GM21717 (cell line): ENCODE measurements around the gene CENPH.
"Not testable (repeated sequence)": the region's sequence is repeated elsewhere in the genome, so short reads cannot be mapped to it uniquely, and the experiment has no call there.

ENCODE experiments used
- ATAC-seq: cut with Tn5 transposase; IDR thresholded peaks from one replicate; pipeline ENCODE4 v1.9.1; 2021; ENCODE audit warnings: mild to moderate bottlenecking, moderate library complexity; ENCODE audit not compliant: unreplicated experiment

The CENPH gene

DNA sequence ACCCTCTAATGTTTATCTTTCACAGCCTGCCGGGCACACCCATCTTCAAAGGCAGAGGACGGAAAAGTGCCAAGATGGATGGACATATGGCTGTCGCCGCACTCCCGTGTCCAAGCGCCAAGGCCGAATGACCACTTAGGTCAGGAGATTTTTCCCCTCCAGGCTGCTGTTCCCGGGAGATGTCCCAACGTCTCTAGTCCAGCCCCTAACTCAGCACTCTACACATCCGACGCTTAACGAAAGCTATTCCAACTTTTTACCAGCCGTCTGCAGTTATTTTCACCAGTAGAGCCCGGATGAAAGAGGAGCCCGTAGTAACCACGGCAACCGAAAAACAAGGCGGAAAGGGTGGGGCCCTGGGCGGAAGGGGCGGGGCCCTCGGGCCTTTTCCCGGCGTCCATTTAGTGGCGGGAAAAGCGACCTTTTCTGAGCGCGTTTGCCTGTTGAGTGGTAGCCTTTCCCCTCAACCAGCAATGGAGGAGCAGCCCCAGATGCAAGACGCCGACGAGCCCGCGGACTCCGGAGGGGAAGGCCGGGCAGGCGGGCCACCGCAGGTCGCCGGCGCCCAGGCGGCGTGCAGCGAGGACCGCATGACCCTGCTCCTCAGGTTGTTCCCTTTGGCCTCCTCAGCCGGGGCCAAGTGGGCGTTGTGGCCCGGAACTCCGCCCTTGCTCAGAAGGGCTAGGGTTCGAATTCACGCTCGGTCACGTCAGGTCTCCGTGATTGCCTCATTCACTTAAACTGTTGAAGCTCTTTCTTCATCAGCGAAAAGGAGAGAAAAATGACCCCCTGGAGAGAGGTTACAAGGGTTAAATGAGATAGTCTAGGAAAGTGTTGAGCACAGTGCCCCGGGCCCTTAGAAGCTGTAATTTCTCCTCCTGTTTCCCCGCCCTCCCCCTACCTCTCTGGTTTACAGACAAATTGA lies at the start of gene CENPH:
Gene CENPH, plus strand, starts transcription at position 422 of the 925 bp plus-strand sequence. Its CDS starts 52 bp downstream, at position 474.
- ATAC-seq: peak; percentile 97

DNA sequence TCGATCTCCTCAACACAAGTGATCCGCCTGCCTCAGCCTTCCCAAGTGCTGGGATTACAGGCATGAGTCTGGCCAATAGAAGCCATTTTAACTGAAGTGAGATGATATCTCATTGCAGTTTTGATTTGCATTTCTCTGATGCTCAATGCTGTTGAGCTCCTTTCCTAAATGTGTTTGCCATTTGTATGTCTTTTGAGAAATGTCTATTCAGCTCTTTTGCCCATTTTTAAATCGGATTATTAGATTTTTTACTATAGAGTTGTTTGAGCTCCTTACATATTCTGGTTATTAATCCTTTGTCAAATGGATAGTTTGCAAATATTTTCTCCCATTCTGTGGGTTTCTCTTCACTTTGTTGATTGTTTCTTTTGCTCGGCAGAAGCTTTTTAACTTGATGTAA lies 49.1 kb upstream of the CENPH start:
- ATAC-seq: not testable (repeated sequence)

DNA sequence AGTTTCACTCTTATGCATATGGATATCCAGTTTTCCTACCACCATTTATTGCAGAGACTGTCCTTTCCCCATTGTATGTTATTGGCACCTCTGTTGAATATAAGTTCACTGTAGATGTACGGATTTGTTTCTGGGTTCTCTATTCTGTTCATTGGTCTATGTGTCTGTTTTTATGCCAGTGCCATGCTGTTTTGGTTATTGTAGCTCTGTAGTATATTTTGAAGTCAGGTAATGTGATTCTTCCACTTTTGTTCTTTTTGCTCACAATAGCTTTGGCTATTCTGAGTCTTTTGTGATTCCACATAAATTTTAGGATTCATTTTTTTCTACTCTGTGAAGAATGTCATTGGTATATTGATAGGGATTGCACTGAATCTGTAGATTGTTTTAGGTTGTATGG lies 48.6 kb upstream of the CENPH start:
- no peak for ATAC-seq

DNA sequence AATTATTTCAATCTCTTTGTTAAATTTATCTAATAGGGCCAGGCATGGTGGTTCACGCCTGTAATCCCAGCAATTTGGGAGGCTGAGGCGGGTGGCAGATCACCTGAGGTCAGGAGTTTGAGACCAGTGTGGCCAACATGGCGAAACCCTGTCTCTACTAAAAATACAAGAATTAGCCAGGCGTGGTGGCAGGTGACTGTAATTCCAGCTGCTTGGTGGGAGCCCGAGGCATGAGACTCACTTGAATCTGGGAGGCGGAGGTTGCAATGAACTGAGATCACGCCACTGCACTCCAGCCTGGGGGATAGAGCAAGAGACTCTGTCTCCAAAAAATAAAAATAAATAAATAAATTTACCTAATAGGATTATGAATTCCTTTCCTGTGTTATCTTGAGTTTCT lies 40.8 kb upstream of the CENPH start:
- not testable (repeated sequence) for ATAC-seq

DNA sequence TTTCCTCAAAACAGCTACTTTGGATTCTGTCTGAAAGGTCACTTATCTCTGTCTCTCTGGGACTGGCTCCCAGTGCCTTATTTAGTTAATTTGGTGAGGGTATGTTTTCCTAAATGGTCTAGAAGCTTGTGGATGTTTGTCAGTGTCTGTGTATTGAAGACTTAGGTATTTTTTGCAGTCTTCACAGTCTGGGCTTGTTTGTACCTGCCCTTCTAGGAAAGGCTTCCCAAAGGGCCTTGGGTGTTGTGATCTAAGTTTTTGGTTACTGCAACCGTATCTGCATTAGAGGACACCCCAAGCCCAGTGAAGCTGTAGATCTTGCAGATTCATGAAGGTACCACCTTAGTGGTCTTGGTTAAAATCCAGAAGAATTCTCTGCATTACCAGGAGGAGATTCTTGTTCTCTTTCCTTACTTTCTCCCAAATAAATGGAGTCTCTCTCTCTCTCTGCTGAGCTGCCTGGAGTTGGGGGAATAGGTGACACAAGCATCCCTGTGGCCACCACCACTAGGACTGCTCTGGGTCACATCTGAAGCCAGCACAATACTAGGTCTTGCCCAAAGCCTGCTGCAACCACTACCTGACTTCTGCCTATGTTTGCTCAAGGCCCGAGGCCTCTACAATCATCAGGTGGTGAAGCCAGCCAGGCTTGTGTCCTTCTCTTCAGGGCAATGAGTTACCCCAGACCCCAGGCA lies 40.3 kb upstream of the CENPH start:
- no peak for ATAC-seq

DNA sequence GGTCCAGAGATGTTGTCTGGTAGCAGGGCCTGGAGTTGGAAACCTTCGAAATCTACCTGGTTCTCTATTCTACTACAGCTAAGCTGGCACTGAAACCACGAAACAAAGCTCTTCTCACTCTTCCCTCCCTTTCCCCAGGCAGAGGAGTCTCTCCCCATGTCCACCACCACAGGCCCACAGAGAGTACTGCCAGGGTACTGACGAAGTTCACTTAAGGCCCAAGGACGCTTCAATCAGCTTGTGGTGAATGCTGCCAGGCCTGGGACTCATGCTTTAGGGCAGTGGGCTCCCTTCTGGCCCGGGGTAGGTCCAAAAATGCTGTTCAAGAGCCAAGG lies 39.7 kb upstream of the CENPH start:
- no peak for ATAC-seq

DNA sequence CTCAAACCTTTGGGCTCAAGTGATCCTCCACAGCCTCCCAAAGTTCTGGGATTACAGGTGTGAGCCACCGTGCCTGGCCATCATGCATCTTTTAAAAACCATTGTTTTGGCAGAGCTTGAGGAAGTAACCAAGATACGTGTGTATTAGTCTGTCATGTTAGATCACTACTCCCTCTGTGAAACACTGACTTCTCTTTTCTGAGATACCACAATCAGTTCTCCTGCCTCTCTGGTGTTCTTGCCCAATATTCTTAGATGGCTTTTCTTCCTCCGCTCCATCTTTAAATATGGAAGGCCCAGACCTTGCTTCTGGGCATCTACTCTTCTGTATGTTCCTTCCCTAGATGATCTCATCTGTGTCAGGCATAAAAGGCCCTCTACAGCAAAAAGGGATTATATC lies 36.7 kb upstream of the CENPH start:
- ATAC-seq: no peak

DNA sequence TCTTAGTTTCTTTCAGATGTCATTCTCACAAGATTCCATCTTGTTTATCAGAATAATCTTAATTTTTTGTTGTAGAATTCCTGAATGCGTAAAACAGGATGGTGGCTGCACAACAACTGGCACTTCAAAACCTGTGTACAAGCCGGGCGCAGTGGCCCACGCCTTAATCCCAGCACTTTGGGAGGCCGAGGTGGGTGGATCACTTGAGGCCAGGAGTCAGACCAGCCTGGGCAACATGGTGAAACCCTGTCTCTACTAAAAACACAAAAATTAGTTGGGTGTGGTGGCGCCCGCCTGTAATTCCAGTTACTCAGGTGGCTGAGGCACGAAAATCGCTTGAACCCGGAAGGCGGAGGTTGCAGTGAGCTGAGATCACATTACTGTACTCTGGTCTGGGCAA lies 32.9 kb upstream of the CENPH start:
- ATAC-seq: no peak

GRCh38 chr5:69158039-69158438 lies 31.3 kb upstream of the CENPH start:
- ATAC-seq: no peak

GRCh38 chr5:69160651-69161050 lies 28.7 kb upstream of the CENPH start:
- no peak for ATAC-seq

DNA sequence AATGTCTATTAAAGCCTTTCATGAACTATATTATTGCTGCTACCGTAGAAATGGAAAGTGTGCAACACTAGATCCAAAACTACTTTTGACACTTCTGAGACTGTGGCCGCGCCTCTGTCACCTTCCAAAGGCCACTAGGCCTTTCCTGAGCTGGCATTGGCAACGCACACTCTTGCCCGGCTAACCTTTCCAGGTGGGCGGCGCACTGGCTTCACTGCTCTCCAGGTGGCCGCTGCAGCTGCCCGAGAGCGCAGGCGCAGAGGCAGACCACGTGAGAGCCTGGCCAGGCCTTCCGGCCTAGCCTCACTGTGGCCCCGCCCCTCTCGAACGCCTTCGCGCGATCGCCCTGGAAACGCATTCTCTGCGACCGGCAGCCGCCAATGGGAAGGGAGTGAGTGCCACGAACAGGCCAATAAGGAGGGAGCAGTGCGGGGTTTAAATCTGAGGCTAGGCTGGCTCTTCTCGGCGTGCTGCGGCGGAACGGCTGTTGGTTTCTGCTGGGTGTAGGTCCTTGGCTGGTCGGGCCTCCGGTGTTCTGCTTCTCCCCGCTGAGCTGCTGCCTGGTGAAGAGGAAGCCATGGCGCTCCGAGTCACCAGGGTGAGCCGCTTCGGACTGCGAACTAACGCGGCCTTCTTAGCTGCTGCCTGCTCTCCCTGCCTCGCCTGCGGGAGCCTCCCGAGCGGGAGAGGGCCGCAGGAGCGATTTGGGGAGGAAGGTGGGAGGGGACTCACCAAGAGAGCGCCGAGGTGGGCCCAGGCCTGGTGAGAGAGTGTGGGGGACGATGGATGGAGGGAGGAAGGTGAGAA lies 22.5 kb upstream of the CENPH start, which contains the start of gene CCNB1:
Gene CCNB1, plus strand, starts transcription at position 465 of the 807 bp plus-strand sequence. Its CDS starts 113 bp downstream, at position 578.
- ATAC-seq: peak; percentile 99

DNA sequence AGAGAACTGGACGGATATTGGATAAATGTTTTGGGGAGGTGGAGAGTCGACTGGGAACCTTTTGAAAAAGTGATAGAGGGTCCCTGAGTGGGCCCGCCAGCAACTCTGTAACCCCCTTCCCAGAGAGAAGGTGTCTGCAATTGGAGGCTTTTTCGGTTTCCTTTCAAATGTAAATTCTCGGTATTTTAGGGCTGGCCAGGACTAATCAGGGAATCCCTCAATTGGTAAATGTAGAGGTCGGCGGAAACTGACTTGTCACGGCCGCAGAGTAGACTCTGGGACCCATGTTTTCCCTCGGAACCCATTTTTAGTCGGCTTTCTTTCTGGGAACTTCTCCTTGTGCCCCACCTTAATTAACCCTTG lies 21.9 kb upstream of the CENPH start:
- no peak for ATAC-seq

GRCh38 chr5:69167929-69168328 lies 21.5 kb upstream of the CENPH start:
- no peak for ATAC-seq

DNA sequence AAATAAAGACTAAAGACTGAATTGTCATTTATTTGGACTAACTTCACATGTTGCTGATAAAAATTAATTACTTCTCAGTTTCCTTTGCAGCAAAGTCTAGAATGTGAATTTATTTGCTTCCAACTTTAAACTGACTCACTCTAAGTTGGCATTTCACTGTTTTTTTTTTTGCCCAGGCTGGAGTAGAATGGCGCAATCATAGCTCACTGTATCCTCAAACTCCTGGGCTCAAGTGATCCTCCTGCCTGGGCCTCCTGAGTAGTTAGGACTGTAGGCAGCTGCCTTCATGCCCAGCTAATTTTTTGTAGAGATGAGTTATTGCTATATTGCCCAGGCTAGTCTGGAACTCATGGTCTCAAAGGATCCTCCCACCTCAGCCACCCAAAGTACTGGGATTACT lies 18.9 kb upstream of the CENPH start:
- ATAC-seq: no peak

GRCh38 chr5:69170969-69171368 lies 18.4 kb upstream of the CENPH start:
- ATAC-seq: no peak

- not testable (repeated sequence) for ATAC-seq
These were observed 7.6 kb upstream of the CENPH start for GRCh38 chr5:69181659-69182293.

- ATAC-seq: no peak
These were observed 4.8 kb upstream of the CENPH start for GRCh38 chr5:69184621-69185020.

DNA sequence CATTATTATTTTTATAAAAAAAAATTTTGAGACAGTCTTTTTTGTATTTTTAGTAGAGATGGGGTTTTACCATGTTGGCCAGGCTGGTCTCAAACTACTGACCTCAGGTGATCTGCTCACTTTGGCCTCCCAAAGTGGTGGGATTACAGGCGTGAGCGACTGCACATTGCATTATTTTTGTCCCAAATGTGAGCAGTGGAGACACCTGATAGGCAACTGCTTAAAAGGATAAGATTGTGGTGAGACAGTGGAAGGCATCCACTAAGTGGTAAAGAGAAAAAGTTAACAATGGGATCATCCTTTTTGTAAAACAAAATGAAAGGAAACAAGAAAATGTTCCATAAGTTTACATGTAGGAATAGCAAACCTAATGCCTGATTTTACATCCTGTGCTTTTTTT lies 2.0 kb upstream of the CENPH start:
- ATAC-seq: no peak

DNA sequence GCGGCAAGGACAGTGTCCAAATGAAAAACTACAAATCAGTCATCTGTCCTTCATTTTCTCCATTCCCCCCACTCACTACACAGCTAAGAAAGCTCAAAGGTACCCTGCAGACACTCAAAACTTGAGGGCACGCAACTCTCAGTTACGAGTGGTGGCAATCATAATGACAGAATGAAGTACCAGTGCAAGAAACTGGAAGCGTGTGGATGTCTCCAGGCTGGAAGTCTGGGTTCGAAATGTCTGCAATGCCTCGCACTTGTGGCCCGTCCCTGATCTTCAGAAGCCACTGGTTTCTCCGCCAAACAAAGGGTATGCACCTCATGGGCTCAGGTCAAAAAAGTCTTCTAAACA lies 597 bp upstream of the CENPH start:
- no peak for ATAC-seq

GRCh38 chr5:69202497-69202896 lies 13.1 kb downstream of the CENPH start:
- ATAC-seq: no peak
